Keratinocyte (primary cell): Measurements from ENCODE around the gene PTPRD. TPM values are rescaled to one million over a fixed set of nuclear protein-coding genes. Genes with fewer than 3 reads are reported as not detected.

Source experiments
- DNase-seq: peaks from one replicate; pipeline ENCODE4 v3.0.0-alpha.2; 2011; ENCODE audit warnings: low read depth, missing footprints, low spot score
- FAIRE-seq: peaks from 2 replicates; lab custom pipeline; 2011; peaks lifted over from hg19 to GRCh38; lab: Jason Lieb, UNC
- H2AFZ ChIP-seq: 2 replicates; pipeline ENCODE4 v1.6.0; 2012; ENCODE audit warnings: low read length, control low read depth, inconsistent platforms; ENCODE audit not compliant: control insufficient read depth
- H3K27ac ChIP-seq: 2 replicates; pipeline ENCODE4 v1.5.1; 2011; ENCODE audit warnings: low read length; ENCODE audit not compliant: control insufficient read depth, insufficient read depth
- H3K27me3 ChIP-seq: 3 replicates; pipeline ENCODE4 v1.6.0; 2011; ENCODE audit warnings: low read length; ENCODE audit not compliant: control insufficient read depth, insufficient read depth; ENCODE audit errors: extremely low read depth
- H3K36me3 ChIP-seq, 2 experiments: 2 replicates in 1 of 2; 3 replicates in 1 of 2; pipeline ENCODE4 v1.5.1; 2011; ENCODE audit warnings: low read length in 2 of 2, mild to moderate bottlenecking in 1 of 2; ENCODE audit not compliant: control insufficient read depth in 2 of 2, insufficient read depth in 2 of 2; ENCODE audit errors: extremely low read depth in 1 of 2
- H3K4me1 ChIP-seq: 3 replicates; pipeline ENCODE4 v1.5.1; 2011; ENCODE audit warnings: low read length; ENCODE audit not compliant: control insufficient read depth, insufficient read depth; ENCODE audit errors: extremely low read depth
- H3K4me2 ChIP-seq: 3 replicates; pipeline ENCODE4 v1.6.0; 2011; ENCODE audit warnings: low read depth, low read length; ENCODE audit not compliant: control insufficient read depth, insufficient read depth; ENCODE audit errors: extremely low read depth
- H3K4me3 ChIP-seq, 3 experiments: fragments of 200-600 bp in 1 of 3; sonication (generic) in 1 of 3; 2 replicates in 2 of 3; 3 replicates in 1 of 3; pipeline ENCODE4 v1.5.1; 2011 to 2016; ENCODE audit warnings: low read length in 3 of 3, mild to moderate bottlenecking in 3 of 3, control low read depth in 2 of 3, inconsistent platforms in 1 of 3, low read depth in 1 of 3, mixed read lengths in 1 of 3, mixed run types in 1 of 3, moderate library complexity in 1 of 3; ENCODE audit not compliant: control insufficient read depth in 2 of 3, insufficient read depth in 2 of 3; ENCODE audit errors: extremely low read depth in 1 of 3
- H3K79me2 ChIP-seq: 2 replicates; pipeline ENCODE4 v1.6.0; 2012; ENCODE audit warnings: low read length; ENCODE audit not compliant: control insufficient read depth, insufficient read depth
- H3K9ac ChIP-seq: 3 replicates; pipeline ENCODE4 v1.6.0; 2011; ENCODE audit warnings: low read length; ENCODE audit not compliant: control insufficient read depth, insufficient read depth; ENCODE audit errors: extremely low read depth
- H3K9me1 ChIP-seq: 3 replicates; pipeline ENCODE4 v1.6.0; 2011; ENCODE audit warnings: low read length; ENCODE audit not compliant: control insufficient read depth, insufficient read depth; ENCODE audit errors: extremely low read depth
- H3K9me3 ChIP-seq: 2 replicates; pipeline ENCODE4 v1.5.1; 2012; ENCODE audit warnings: low read depth, low read length; ENCODE audit not compliant: control insufficient read depth
- H4K20me1 ChIP-seq: 3 replicates; pipeline ENCODE4 v1.6.0; 2011; ENCODE audit warnings: low read length; ENCODE audit not compliant: control insufficient read depth, insufficient read depth; ENCODE audit errors: extremely low read depth
- EZH2 ChIP-seq: IDR thresholded peaks from one replicate; pipeline ENCODE4 v1.6.1; 2012; ENCODE audit warnings: inconsistent platforms, mild to moderate bottlenecking, low read length, moderate library complexity
- dilution Hi-C: fragments of 300-500 bp; cut with MboI; formaldehyde crosslinking; loops from one replicate; pipeline ENCODE4 v1.7.0; 2020; ENCODE audit warnings: low sequenced_read_pairs; ENCODE audit not compliant: extremely low pct_ligation_motif_present
- polyA plus RNA-seq, 5 experiments: library from polyadenylated mRNA; depleted of rRNA in 3 of 5; stranded (reverse) in 3 of 5; stranded (forward) in 1 of 5; unstranded in 1 of 5; fragments of >200 nt; gene quantifications; 1 replicate in 1 of 5; 2 replicates in 3 of 5; 3 replicates in 1 of 5; pipeline versions ENCODE4 v1.2.1 to v1.2.3, GENCODE V29; 2011 to 2012; ENCODE audit warnings: missing spikeins in 2 of 5, low read depth in 1 of 5, low replicate concordance in 1 of 5
- TF ChIP-seq, protein P1 (sequence below), 3 experiments: IDR thresholded peaks in 1 of 3; conservative IDR thresholded peaks in 1 of 3; optimal IDR thresholded peaks in 1 of 3; 2 replicates in 2 of 3; 3 replicates in 1 of 3; pipeline versions ENCODE3 to v1.5.1; 2011; ENCODE audit warnings: low read length in 3 of 3, mild to moderate bottlenecking in 3 of 3, moderate library complexity in 2 of 3, control low read depth in 1 of 3, inconsistent platforms in 1 of 3; ENCODE audit not compliant: insufficient read depth in 2 of 3; ENCODE audit errors: extremely low read depth in 1 of 3

Gene PTPRD
- polyA plus RNA-seq, 1 donor (not counting 4 experiments of a cell fraction or from before 2014, with no cell fraction given) = 0.10 TPM

DNA sequence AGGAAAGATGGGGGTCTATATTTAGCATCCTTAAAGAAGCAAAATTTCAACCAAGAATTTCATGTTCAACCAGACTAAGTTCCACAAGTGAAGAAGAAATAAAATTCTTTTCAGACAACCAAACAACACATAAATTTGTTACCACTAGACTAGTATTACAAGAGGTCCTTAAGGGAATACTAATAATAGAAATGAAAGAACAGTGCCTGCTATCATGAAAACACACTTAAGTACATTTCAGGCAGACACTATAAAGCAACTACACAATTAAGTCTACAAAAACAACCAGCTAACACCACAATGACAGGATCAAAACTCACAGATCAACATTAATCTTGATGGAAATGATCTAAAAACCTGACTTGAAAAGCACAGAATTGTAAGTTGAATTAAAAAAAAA is 477.2 kb downstream of the PTPRD start:
- Histone ChIP-seq H3K79me2 (no peaks in the 10 kb centered on the region), H3K4me1 (no peaks in the 10 kb centered on the region), H3K9me1 (no peaks in the 10 kb centered on the region), H3K9ac (no peak overlapping the region), H3K4me2 (no peak overlapping the region), H3K36me3 (no peaks in the 10 kb centered on the region), H2AFZ (no peak overlapping the region), H3K27ac (no peak overlapping the region), H3K9me3 (no peaks in the 10 kb centered on the region), H3K4me3 (no peak overlapping the region), H3K27me3 (no peaks in the 10 kb centered on the region), H4K20me1 (no peaks in the 10 kb centered on the region)
- FAIRE-seq (no peak), DNase-seq (no peak)
- TF ChIP-seq, protein P1, sequence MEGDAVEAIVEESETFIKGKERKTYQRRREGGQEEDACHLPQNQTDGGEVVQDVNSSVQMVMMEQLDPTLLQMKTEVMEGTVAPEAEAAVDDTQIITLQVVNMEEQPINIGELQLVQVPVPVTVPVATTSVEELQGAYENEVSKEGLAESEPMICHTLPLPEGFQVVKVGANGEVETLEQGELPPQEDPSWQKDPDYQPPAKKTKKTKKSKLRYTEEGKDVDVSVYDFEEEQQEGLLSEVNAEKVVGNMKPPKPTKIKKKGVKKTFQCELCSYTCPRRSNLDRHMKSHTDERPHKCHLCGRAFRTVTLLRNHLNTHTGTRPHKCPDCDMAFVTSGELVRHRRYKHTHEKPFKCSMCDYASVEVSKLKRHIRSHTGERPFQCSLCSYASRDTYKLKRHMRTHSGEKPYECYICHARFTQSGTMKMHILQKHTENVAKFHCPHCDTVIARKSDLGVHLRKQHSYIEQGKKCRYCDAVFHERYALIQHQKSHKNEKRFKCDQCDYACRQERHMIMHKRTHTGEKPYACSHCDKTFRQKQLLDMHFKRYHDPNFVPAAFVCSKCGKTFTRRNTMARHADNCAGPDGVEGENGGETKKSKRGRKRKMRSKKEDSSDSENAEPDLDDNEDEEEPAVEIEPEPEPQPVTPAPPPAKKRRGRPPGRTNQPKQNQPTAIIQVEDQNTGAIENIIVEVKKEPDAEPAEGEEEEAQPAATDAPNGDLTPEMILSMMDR (optimal IDR thresholded peaks at IDR 0.05 in 1 of 3, IDR thresholded peaks at IDR 0.05 in 1 of 3, conservative IDR thresholded peaks at IDR 0.05 in 1 of 3; ENCODE audit: extremely low read depth in 1 of 3, insufficient read depth in 2 of 3, low read length in 3 of 3) = no peak
- no peak for TF ChIP-seq EZH2
- dilution Hi-C loops = no loop called here

DNA sequence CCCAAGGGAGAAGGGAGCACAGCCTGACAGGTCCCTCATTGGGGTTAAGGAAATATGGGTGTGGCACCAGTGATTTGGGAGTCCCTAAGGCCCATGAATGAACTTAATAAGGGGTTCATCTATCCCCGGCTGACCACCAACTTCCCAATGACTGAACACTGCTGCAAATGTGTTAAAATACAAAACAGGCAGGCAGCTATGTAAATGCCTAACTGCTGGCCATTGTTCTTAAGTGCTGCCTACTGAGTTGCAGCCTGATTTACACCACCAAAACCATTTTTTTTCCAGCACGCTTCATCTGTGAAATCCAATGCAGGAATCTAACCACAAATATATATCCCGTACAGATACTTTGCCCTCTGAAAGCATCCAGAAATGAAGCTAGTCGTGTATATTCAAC is 478.5 kb downstream of the PTPRD start:
- H3K4me2 ChIP-seq = no peak overlapping the region
- FAIRE-seq (no peak), DNase-seq (no peak)
- no peaks in the 10 kb centered on the region for H4K20me1 ChIP-seq
- H3K9ac ChIP-seq = no peak overlapping the region
- H3K27me3 ChIP-seq = no peaks in the 10 kb centered on the region
- H3K4me3 ChIP-seq = no peak overlapping the region
- no peaks in the 10 kb centered on the region for H3K9me3 ChIP-seq
- dilution Hi-C loops = no loop called here
- H2AFZ ChIP-seq = no peak overlapping the region
- no peak for TF ChIP-seq EZH2
- TF ChIP-seq, protein P1 (optimal IDR thresholded peaks at IDR 0.05 in 1 of 3, IDR thresholded peaks at IDR 0.05 in 1 of 3, conservative IDR thresholded peaks at IDR 0.05 in 1 of 3; ENCODE audit: extremely low read depth in 1 of 3, insufficient read depth in 2 of 3, low read length in 3 of 3) = no peak
- no peaks in the 10 kb centered on the region for H3K79me2 ChIP-seq
- H3K9me1 ChIP-seq = no peaks in the 10 kb centered on the region
- H3K4me1 ChIP-seq = no peaks in the 10 kb centered on the region
- H3K27ac ChIP-seq = no peak overlapping the region
- H3K36me3 ChIP-seq = no peaks in the 10 kb centered on the region
